Transverse colon (tissue), 1 donor: ENCODE results near the gene PLD5.

Experiments
- EP300 ChIP-seq: sonication (generic); formaldehyde crosslinking; IDR thresholded peaks from one replicate; pipeline ENCODE4 v1.6.1; 2017; ENCODE audit warnings: antibody characterized with exemption, low read depth
- POLR2A ChIP-seq: fragments of 450-650 bp; IDR thresholded peaks from one replicate; pipeline ENCODE4 v1.6.1; 2016; ENCODE audit warnings: antibody characterized with exemption, mild to moderate bottlenecking, moderate library complexity

DNA sequence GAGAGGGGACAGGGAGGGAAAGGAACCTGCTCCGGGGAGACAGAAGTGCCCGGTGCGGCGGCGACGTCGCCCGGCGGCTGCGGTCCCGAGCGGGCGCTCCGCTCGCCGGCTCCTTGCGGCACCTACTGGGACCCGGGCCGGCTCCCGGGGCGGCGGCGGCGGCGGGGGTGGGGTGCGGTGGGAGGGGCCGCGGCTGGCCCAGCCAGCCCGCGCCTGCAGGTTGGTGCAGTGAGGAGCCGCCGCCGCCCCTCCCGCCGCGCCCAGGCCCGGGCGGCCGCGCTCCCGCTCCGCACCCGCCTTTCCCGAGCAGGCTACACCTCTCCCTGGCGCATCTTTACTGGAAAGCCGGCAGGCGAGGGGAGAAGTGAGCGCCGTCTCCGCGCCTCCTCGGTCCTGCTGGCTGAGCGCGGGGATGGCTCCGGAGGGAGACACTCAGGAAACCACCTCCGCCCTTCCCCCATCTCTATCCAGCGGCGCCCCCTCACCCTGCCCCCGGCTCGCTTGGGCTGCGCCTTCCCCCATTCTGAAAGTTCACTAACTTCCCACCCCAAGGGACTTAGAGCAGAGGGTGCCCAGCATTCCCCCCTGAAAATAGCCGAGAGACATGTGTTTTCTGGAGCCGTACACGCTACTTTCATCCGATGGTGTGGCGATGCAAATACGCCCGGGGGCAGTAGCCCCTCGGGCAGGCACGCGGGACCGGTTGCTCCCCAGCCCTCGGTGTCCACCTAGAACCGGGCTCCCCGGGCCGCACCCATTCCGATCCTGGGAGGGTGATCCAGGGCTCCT, at the start of gene PLD5:
- no peak for TF ChIP-seq EP300
- no peak for TF ChIP-seq POLR2A
